ENCODE data around the gene CFAP107. TPM values are rescaled to one million over a fixed set of nuclear protein-coding genes. Genes with fewer than 3 reads are reported as not detected.

Gene CFAP107
- total RNA-seq, 1 experiment from 2014 or later: not detected

GRCh38 chr1:12764016-12764415 is 18.0 kb downstream of the CFAP107 start:
- H3K9me3 Mint-ChIP-seq (ENCODE audit: unreplicated experiment): no peaks in the 10 kb centered on the region
- no peak overlapping the region for H3K4me3 Mint-ChIP-seq (ENCODE audit: unreplicated experiment)
- intact Hi-C loops (cut with micrococcal nuclease): no loop called here
- ChIA-PET CTCF (interaction anchor here (1.1 kb wide), 1 partner anchor 11 kb away, joined by 4 read pairs; no protein-coding TSS in a partner anchor), POLR2A (no interaction called here)
- no peak for DNase-seq (ENCODE audit: unreplicated experiment)
- no TSS peak for BruUV-seq (replicated peaks)
- no peak for TF ChIP-seq CTCF (IDR thresholded peaks at IDR 0.05; ENCODE audit: unreplicated experiment)
- H3K36me3 Mint-ChIP-seq (ENCODE audit: insufficient read depth, unreplicated experiment): no peaks in the 10 kb centered on the region
- peaks cover 70% of the 10 kb centered on the region for H3K27me3 Mint-ChIP-seq (ENCODE audit: insufficient read depth, unreplicated experiment)
- no peak overlapping the region for H3K27ac Mint-ChIP-seq (ENCODE audit: low read depth, unreplicated experiment)
- no peaks in the 10 kb centered on the region for H3K4me1 Mint-ChIP-seq (ENCODE audit: insufficient read depth, unreplicated experiment)

GRCh38 chr1:12769031-12769430 is 23.0 kb downstream of the CFAP107 start:
- no peak overlapping the region for H3K27ac Mint-ChIP-seq (ENCODE audit: low read depth, unreplicated experiment)
- no peak for TF ChIP-seq CTCF (IDR thresholded peaks at IDR 0.05; ENCODE audit: unreplicated experiment)
- BruUV-seq (replicated peaks): no TSS peak
- no peaks in the 10 kb centered on the region for H3K4me1 Mint-ChIP-seq (ENCODE audit: insufficient read depth, unreplicated experiment)
- intact Hi-C loops (cut with micrococcal nuclease): no loop called here
- H3K9me3 Mint-ChIP-seq (ENCODE audit: unreplicated experiment): no peaks in the 10 kb centered on the region
- CTCF ChIA-PET: no interaction called here
- H3K36me3 Mint-ChIP-seq (ENCODE audit: insufficient read depth, unreplicated experiment): no peaks in the 10 kb centered on the region
- POLR2A ChIA-PET: no interaction called here
- DNase-seq (ENCODE audit: unreplicated experiment): no peak
- peaks cover 75% of the 10 kb centered on the region for H3K27me3 Mint-ChIP-seq (ENCODE audit: insufficient read depth, unreplicated experiment)
- H3K4me3 Mint-ChIP-seq (ENCODE audit: unreplicated experiment): no peak overlapping the region

GRCh38 chr1:12769976-12770505 is 24.0 kb downstream of the CFAP107 start:
- peaks cover 78% of the 10 kb centered on the region for H3K27me3 Mint-ChIP-seq (ENCODE audit: insufficient read depth, unreplicated experiment)
- no peaks in the 10 kb centered on the region for H3K36me3 Mint-ChIP-seq (ENCODE audit: insufficient read depth, unreplicated experiment)
- no peaks in the 10 kb centered on the region for H3K9me3 Mint-ChIP-seq (ENCODE audit: unreplicated experiment)
- ChIA-PET CTCF (no interaction called here), POLR2A (no interaction called here)
- DNase-seq (ENCODE audit: unreplicated experiment): no peak
- H3K4me1 Mint-ChIP-seq (ENCODE audit: insufficient read depth, unreplicated experiment): no peaks in the 10 kb centered on the region
- TF ChIP-seq CTCF (IDR thresholded peaks at IDR 0.05; ENCODE audit: unreplicated experiment): no peak
- BruUV-seq (replicated peaks): no TSS peak
- intact Hi-C loops (cut with micrococcal nuclease): no loop called here
- H3K27ac Mint-ChIP-seq (ENCODE audit: low read depth, unreplicated experiment): no peak overlapping the region
- H3K4me3 Mint-ChIP-seq (ENCODE audit: unreplicated experiment): no peak overlapping the region

- DNase-seq (ENCODE audit: unreplicated experiment): no peak
- H3K27ac Mint-ChIP-seq (ENCODE audit: low read depth, unreplicated experiment): no peak overlapping the region
- TF ChIP-seq CTCF (IDR thresholded peaks at IDR 0.05; ENCODE audit: unreplicated experiment): no peak
- no peaks in the 10 kb centered on the region for H3K36me3 Mint-ChIP-seq (ENCODE audit: insufficient read depth, unreplicated experiment)
- no TSS peak for BruUV-seq (replicated peaks)
- intact Hi-C loops (cut with micrococcal nuclease): no loop called here
- ChIA-PET CTCF (no interaction called here), POLR2A (no interaction called here)
- H3K4me1 Mint-ChIP-seq (ENCODE audit: insufficient read depth, unreplicated experiment): no peaks in the 10 kb centered on the region
- H3K27me3 Mint-ChIP-seq (ENCODE audit: insufficient read depth, unreplicated experiment): peaks cover 79% of the 10 kb centered on the region
- H3K9me3 Mint-ChIP-seq (ENCODE audit: unreplicated experiment): no peaks in the 10 kb centered on the region
- H3K4me3 Mint-ChIP-seq (ENCODE audit: unreplicated experiment): no peak overlapping the region
These were observed 24.6 kb downstream of the CFAP107 start for GRCh38 chr1:12770620-12771019.

Data from MCF 10A (cell line).